SK-N-SH treated with all-trans-retinoic acid at 6 μM for 48 hours (cell line): ENCODE results near the gene TMEM89.

Source experiments
- ZC3H10 ChIP-seq: fragments of 250-450 bp; sonication (Bioruptor Pico); IDR thresholded peaks from 2 replicates; pipeline ENCODE4 v1.5.1; 2021; ENCODE audit warnings: mild to moderate bottlenecking, moderate library complexity
- ZFP30 ChIP-seq: fragments of 450-650 bp; formaldehyde crosslinking; IDR thresholded peaks from 2 replicates; pipeline ENCODE4 v1.5.0; 2022; ENCODE audit warnings: mild to moderate bottlenecking, moderate library complexity
- ZNF70 ChIP-seq: fragments of 450-650 bp; formaldehyde crosslinking; IDR thresholded peaks from 2 replicates; pipeline ENCODE4 v1.5.0; 2020; ENCODE audit warnings: mild to moderate bottlenecking, moderate library complexity
- TF ChIP-seq, protein P1 (sequence below): fragments of 250-450 bp; sonication (Bioruptor Pico); IDR thresholded peaks from 2 replicates; pipeline ENCODE4 v1.8.0; 2020; ENCODE audit warnings: mild to moderate bottlenecking, moderate library complexity, borderline replicate concordance

DNA sequence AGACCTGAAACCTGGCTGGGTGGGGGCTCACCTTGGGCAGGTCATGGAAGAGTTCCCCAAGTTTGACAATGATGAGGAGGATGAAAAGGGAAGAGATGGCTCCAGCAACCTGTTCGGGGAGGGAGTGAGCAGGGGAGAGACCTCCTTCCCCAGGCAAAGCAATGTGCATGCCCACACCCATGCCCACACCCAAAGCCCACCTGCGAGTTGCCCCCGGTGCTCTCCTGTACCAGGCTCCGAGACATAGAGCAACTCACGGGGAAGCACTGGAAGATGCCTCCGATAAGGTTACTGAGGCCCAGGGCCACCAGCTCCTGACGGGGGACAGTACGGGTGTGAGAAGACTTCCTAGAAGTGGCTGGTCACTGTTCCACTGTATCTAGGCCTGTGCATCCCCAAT lies 8.8 kb upstream of the TMEM89 start:
- TF ChIP-seq ZNF70 (CRISPR knock-in tag): no peak
- no peak for TF ChIP-seq ZFP30
- no peak for TF ChIP-seq ZC3H10
- TF ChIP-seq, protein P1, sequence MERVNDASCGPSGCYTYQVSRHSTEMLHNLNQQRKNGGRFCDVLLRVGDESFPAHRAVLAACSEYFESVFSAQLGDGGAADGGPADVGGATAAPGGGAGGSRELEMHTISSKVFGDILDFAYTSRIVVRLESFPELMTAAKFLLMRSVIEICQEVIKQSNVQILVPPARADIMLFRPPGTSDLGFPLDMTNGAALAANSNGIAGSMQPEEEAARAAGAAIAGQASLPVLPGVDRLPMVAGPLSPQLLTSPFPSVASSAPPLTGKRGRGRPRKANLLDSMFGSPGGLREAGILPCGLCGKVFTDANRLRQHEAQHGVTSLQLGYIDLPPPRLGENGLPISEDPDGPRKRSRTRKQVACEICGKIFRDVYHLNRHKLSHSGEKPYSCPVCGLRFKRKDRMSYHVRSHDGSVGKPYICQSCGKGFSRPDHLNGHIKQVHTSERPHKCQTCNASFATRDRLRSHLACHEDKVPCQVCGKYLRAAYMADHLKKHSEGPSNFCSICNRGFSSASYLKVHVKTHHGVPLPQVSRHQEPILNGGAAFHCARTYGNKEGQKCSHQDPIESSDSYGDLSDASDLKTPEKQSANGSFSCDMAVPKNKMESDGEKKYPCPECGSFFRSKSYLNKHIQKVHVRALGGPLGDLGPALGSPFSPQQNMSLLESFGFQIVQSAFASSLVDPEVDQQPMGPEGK (CRISPR knock-in tag): no peak
